ENCODE measurements around the gene TIMM17A.
A peak's percentile ranks its signal among the peaks of the same experiment; 100 is the strongest.

GRCh38 chr1:202010180-202011015 is 55.1 kb downstream of the TIMM17A start, which contains the start of gene ELF3:
- TF ChIP-seq CTCF (IDR thresholded peaks at IDR 0.05) (no peak), POLR2AphosphoS5 (IDR thresholded peaks at IDR 0.05) (peak; percentile 82 to 97 (median 92)), POLR2A (IDR thresholded peaks at IDR 0.05) (peak; percentile 96)

Data from breast epithelium (tissue), 3 donors.